Fibroblast of skin of left quadriceps (primary cell): Measurements from ENCODE around the gene AP3M1.

Experiments
- DNase-seq, 2 experiments: peaks; one replicate each; pipeline ENCODE4 v3.0.0-alpha.2; 2013; ENCODE audit warnings: low read depth in 2 of 2

AP3M1 gene

GRCh38 chr10:74114041-74114448, 36.6 kb downstream of the AP3M1 start:
- DNase-seq: no peak

GRCh38 chr10:74113546-74113945, 37.1 kb downstream of the AP3M1 start:
- DNase-seq: no peak

- no peak for DNase-seq
Observed at GRCh38 chr10:74111799-74112198, 38.8 kb downstream of the AP3M1 start.

GRCh38 chr10:74110120-74110519, 40.5 kb downstream of the AP3M1 start:
- DNase-seq: no peak

GRCh38 chr10:74109452-74109851, 41.2 kb downstream of the AP3M1 start:
- DNase-seq: no peak

GRCh38 chr10:74107391-74107790, 43.2 kb downstream of the AP3M1 start:
- no peak for DNase-seq

GRCh38 chr10:74104996-74105395, 45.6 kb downstream of the AP3M1 start:
- DNase-seq: no peak

GRCh38 chr10:74104480-74104879, 46.1 kb downstream of the AP3M1 start:
- DNase-seq: no peak

- DNase-seq: no peak
Observed at GRCh38 chr10:74103560-74104258, 46.9 kb downstream of the AP3M1 start.

GRCh38 chr10:74099836-74100235, 50.8 kb downstream of the AP3M1 start:
- no peak for DNase-seq

- no peak for DNase-seq
Observed at GRCh38 chr10:74099420-74099819, 51.2 kb downstream of the AP3M1 start.

- no peak for DNase-seq
Observed at GRCh38 chr10:74097776-74098175, 52.9 kb downstream of the AP3M1 start.

GRCh38 chr10:74096777-74097176, 53.9 kb downstream of the AP3M1 start:
- DNase-seq: no peak

GRCh38 chr10:74094231-74094630, 56.4 kb downstream of the AP3M1 start:
- no peak for DNase-seq

- no peak for DNase-seq
Observed at GRCh38 chr10:74093530-74094164, 57.0 kb downstream of the AP3M1 start.

- no peak for DNase-seq
Observed at GRCh38 chr10:74092372-74092771, 58.3 kb downstream of the AP3M1 start.

- DNase-seq: no peak
Observed at GRCh38 chr10:74088722-74089121, 61.9 kb downstream of the AP3M1 start.

- DNase-seq: no peak
Observed at GRCh38 chr10:74086317-74086716, 64.3 kb downstream of the AP3M1 start.

GRCh38 chr10:74084955-74085354, 65.7 kb downstream of the AP3M1 start:
- no peak for DNase-seq

- no peak for DNase-seq
Observed at GRCh38 chr10:74083304-74083703, 67.3 kb downstream of the AP3M1 start.

GRCh38 chr10:74081941-74082718, 68.5 kb downstream of the AP3M1 start:
- no peak for DNase-seq

GRCh38 chr10:74081192-74081803, 69.3 kb downstream of the AP3M1 start:
- peak in 1 of 2 experiments; percentile 36 for DNase-seq
